ENCODE results near the gene ARSG. TPM values are rescaled to one million over a fixed set of nuclear protein-coding genes. Genes with fewer than 3 reads are reported as not detected.

Gene ARSG
- total RNA-seq, 2 donors from 2014 or later = 5.4 to 16.9 TPM

DNA sequence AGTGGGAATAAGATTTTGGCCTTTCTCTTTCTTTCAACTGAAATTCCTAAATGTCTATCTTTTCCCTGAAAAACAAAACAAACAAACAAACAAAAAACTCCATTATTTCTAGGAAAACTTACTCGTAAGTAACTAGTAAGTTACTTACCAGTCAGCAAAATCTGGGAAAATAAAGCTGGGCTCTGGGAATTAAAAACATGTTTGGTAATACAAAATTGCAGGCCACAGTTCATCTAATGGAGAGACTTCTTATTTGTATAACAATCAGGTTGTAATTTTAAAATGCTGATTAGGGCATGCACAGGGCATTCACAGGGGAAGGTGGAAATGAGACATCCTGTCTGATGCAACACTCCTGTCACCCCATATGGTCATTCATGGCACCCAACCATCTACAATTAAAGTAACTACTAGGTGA lies 169.8 kb downstream of the ARSG start:
- Histone ChIP-seq H3K36me3 (no peaks in the 10 kb centered on the region), H3K4me1 (ENCODE audit: control insufficient read depth in 1 of 2, low read depth in 2 of 2) (peaks cover 5 to 10% of the 10 kb centered on the region in 2 donors), H3K27me3 (replicated peaks; ENCODE audit: insufficient read depth) (no peaks in the 10 kb centered on the region), H3K9me3 (no peaks in the 10 kb centered on the region), H3K27ac (no peak overlapping the region), H3K4me3 (no peak overlapping the region)
- no peak for ATAC-seq (ENCODE audit: insufficient number of reproducible peaks, low FRiP score, low read depth)
- no peak for TF ChIP-seq CTCF (IDR thresholded peaks at IDR 0.05)
- DNase-seq (ENCODE audit: low spot score) = no peak

DNA sequence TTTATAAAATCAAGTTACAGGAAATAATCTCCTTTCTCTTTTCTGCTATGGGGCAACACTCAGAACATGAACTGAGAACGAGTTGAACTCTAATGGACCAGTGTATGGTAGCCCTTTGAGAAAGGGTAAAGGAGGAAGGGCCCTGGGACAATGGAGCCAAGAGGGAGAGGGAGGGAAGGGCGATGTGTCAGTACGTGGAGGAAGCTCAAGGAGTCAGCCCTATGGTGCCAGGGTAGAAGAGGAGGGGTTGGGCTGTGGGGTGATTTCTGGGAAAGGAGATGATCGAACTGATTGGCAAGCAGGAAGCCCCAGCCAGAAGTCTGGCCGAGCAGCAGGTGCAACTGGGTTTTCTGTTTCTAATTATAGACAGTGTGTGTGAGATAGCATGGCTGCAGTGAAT lies 170.3 kb downstream of the ARSG start:
- peaks cover 5 to 7% of the 10 kb centered on the region in 2 donors for H3K4me1 ChIP-seq (ENCODE audit: control insufficient read depth in 1 of 2, low read depth in 2 of 2)
- no peaks in the 10 kb centered on the region for H3K36me3 ChIP-seq
- H3K4me3 ChIP-seq = no peak overlapping the region
- no peak for ATAC-seq (ENCODE audit: insufficient number of reproducible peaks, low FRiP score, low read depth)
- no peaks in the 10 kb centered on the region for H3K9me3 ChIP-seq
- TF ChIP-seq CTCF (IDR thresholded peaks at IDR 0.05) = no peak
- H3K27me3 ChIP-seq (replicated peaks; ENCODE audit: insufficient read depth) = no peaks in the 10 kb centered on the region
- no peak overlapping the region for H3K27ac ChIP-seq
- no peak for DNase-seq (ENCODE audit: low spot score)

DNA sequence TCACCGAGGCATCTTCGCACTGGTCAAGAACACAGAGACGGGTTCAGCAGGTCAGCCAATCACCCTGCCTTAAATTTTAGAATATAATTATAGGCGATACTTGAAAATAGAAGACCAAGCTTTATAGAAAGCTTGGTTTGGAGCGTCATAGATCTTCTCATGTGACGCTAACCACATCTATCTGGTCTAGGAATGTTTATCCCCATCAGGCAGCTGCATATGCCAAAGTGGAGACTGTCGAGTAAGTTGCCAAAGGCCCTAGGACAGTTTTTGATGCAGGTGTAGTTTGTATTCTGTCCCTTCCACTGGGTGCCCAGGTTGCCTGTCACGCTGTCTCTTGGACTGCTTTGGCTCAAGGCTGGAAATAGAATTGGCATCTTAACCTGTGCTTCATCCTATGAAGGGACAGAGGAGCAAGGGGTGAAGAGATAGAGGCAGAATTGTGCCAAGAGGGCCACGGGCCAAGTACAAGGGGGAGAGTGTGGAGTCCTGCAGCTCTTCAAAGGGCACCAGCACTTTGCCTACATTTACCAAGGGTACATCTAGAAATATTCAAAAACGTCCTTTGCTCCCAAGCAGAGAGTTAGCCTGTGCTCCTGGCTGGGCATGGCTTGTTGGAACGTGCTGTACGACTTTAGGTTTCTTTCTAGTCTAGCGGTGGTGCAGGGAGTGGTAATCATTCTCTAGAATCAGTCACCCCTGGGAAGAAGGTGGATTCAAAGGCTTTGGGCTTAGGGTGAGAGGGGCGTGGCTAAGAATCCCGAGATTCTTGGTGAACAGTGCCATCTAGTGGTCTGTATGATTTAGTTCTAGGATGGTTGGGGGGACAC lies 171.3 kb downstream of the ARSG start:
- no peaks in the 10 kb centered on the region for H3K36me3 ChIP-seq
- ATAC-seq (ENCODE audit: insufficient number of reproducible peaks, low FRiP score, low read depth) = peak; percentile 66
- no peak overlapping the region for H3K27ac ChIP-seq
- no peak overlapping the region for H3K4me3 ChIP-seq
- no peaks in the 10 kb centered on the region for H3K9me3 ChIP-seq
- H3K27me3 ChIP-seq (replicated peaks; ENCODE audit: insufficient read depth) = no peaks in the 10 kb centered on the region
- peak; percentile 77 for TF ChIP-seq CTCF (IDR thresholded peaks at IDR 0.05)
- H3K4me1 ChIP-seq (ENCODE audit: control insufficient read depth in 1 of 2, low read depth in 2 of 2) = peaks cover 5 to 11% of the 10 kb centered on the region in 2 donors
- DNase-seq (ENCODE audit: low spot score) = no peak

DNA sequence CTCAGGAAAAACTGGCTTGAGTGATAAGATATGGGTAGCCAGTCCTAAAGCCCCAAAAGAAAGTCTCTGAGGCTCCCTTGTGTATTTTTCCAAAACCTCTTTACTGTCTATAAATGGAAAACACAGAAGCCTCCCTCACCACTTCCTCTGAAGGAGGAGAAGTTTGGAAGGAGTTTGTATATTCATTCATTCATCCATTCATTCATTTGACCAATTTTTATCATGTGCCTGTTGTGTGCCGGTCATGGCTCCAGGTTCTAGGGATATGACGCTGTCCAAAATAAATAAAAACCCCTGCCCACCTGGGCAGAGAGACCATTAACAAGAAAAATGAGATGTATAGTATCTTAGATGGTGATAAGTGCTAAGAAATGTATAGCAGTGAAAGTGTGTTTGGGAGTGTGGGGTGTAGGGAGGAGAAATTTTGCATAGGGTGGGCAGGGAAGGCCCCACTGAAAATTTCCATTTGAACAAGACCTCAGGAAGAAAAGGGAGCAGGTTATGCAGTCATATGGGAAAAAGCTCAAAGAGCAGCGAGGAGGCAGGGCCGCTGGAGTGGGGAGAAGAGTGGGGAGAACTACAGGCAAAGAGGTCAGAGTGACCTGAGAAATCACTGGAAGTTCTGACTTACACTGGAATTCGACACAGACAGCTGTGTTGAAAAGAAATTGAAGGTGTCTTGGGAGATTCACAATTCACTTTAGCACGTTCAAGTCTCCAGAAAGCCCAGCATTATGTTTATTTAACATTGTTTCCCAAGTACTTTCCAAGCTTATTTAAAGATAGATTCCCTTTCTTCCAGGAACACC lies 172.1 kb downstream of the ARSG start:
- peaks cover 2 to 13% of the 10 kb centered on the region in 2 donors for H3K4me1 ChIP-seq (ENCODE audit: control insufficient read depth in 1 of 2, low read depth in 2 of 2)
- H3K9me3 ChIP-seq = no peaks in the 10 kb centered on the region
- DNase-seq (ENCODE audit: low spot score) = no peak
- no peak overlapping the region for H3K4me3 ChIP-seq
- H3K27ac ChIP-seq = no peak overlapping the region
- H3K36me3 ChIP-seq = no peaks in the 10 kb centered on the region
- no peak for ATAC-seq (ENCODE audit: insufficient number of reproducible peaks, low FRiP score, low read depth)
- TF ChIP-seq CTCF (IDR thresholded peaks at IDR 0.05) = no peak
- H3K27me3 ChIP-seq (replicated peaks; ENCODE audit: insufficient read depth) = no peaks in the 10 kb centered on the region

- Histone ChIP-seq H3K27ac (peak overlapping the region; percentile 53 to 61), H3K9me3 (no peaks in the 10 kb centered on the region), H3K36me3 (no peaks in the 10 kb centered on the region), H3K4me1 (ENCODE audit: control insufficient read depth in 1 of 2, low read depth in 2 of 2) (peaks cover 0 to 10% of the 10 kb centered on the region in 2 donors), H3K4me3 (no peak overlapping the region), H3K27me3 (replicated peaks; ENCODE audit: insufficient read depth) (no peaks in the 10 kb centered on the region)
- TF ChIP-seq CTCF (IDR thresholded peaks at IDR 0.05) = no peak
- ATAC-seq (ENCODE audit: insufficient number of reproducible peaks, low FRiP score, low read depth) (peak; percentile 78), DNase-seq (ENCODE audit: low spot score) (no peak)
These were observed 177.0 kb downstream of the ARSG start for GRCh38 chr17:68468334-68468733.

Data from thoracic aorta (tissue), 2 donors.